Raji (cell line): ENCODE measurements around the gene BLTP1.

Experiments
- POLR2A ChIP-seq: IDR thresholded peaks from 2 replicates; pipeline ENCODE4 v1.6.1; 2011; ENCODE audit warnings: low read depth, low read length, control low read depth; ENCODE audit not compliant: insufficient read depth

Gene BLTP1

DNA sequence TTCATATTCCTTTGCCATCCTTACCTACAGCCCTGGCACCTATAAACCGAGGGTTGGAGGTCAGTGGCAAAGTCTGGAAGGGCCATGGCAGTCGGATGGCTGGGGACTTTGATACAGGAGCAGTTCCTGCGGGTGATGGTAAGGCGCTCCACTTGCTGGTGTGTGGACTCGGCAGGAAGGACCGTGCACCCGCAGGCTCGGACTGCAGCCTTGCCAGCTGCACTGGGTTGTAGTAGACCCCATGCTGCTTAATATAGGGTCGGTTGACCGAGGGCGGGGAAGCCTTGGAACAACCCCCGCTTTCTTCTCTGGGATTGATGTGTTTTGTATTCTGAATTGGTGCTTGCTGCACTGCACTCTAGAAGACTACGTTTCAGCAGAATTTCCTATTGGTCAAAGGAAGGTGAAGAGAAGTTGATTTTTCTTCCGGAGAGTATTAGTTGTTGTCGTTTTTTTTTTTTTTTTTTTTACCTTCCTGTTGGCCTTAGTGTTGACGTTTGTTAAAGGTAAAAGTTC, 638 bp downstream of the BLTP1 start:
- TF ChIP-seq POLR2A, result no peak; the same call in 1 of the 2 replicates

DNA sequence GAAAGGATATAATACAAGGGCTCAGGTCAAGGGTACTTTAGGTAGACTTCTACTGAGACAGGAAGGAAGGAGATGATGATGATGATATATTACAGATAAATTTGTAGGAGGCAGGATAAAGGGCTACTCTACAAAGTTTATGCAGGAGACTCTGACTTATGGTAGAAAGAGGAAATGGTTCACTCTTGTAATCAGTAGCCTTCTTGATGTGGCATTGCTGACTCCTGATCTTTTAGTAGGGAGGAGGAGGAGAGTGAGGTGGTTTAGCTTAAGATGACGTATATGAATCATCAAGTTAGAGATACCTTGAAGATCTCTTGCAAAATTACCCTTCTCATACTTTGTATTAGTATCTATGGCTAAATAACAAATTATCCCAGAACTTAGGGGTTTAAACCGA, 4.7 kb downstream of the BLTP1 start:
- TF ChIP-seq POLR2A, result no peak

DNA sequence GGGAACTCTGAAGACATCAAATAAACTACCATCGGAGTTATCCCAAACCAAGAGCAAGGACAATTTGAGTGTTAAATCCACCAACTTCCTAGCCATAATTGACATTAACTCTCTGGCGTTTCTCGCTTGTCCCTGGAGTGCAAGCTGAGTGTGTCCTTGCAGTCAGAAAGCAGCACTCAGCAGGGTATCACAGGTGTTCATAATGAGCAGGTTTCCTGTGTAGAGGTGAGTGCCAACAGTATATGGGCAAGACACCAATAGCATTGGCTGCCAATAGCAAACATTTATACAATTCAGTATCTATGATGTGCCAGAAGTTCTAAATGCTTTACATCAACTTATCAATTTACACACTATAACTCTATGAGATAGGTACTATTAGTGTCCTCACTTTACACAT, 11.2 kb downstream of the BLTP1 start:
- no peak for TF ChIP-seq POLR2A

DNA sequence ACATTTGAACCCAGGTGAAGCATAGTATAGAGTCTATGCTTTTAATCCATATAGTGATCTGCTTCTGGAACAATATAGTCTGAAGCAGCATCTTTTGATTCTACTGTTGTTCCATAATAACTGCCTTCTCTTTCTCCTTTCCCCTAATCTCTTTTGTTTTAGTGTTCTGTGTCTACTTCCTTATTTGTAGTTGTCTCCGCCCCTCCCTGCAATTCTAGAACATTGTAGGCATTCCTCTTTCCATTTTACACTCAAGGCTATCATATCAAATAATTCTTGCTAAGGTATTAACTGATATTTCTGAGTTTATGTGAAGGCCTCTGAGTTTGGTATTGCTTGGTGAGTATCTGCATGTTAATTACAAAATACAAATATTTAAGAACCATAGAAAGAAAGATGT, 11.6 kb downstream of the BLTP1 start:
- TF ChIP-seq POLR2A, result no peak

DNA sequence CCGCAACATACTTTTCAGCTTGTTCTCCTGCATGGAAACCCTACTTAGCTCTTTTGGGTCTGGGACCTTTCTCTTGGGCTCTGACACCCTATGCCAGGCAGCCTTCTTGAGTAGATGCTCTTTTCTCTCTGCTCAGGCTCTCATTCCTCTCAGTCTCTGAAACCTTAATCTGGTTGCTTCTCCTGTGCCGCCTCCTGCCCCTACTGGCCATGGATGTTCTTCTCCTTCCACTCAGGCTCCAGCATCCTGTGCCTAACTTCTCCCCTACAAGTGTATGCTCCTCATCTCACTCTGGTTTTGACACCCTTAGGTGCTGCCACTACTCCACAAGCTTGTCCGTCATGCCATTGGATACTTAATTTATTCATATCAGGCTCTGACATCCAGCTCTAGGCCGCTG, 15.2 kb downstream of the BLTP1 start:
- no peak for TF ChIP-seq POLR2A

DNA sequence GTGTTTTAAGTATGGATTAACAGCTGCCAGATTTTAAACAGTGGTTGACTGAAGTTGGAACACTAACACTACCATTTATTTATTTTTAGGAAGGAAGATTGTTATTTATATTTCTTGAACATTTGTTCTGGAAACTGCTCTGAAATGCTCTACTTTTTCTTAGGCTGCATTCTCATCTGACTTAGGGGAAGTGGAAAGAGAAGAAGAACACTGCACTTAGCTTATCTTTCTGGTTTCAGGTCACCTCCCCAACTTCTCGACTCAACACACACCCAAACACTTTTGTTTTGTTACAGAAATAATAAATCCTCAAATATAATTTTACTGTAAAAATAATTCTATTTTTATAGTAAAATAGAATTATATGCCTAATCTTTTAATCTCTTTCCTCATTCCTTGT, 18.6 kb downstream of the BLTP1 start:
- no peak for TF ChIP-seq POLR2A

DNA sequence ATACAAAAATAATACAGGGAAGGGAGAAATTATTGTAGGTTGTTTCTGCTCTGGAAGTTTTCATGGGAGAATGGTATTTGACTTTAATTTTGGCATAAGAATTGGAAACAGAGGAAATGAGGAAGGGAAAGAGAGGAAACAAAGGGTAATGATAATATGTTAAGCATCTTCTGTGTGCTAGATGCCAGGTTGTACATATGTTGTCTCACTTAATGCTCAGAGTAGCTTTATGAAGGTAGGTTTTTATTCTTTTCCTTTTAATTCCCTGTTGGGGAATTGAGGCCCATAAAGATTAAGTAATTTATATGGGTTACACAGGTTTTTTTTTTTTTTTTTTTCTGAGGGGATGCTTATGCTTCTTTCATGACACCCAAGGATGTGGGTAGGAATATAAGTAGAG, 19.2 kb downstream of the BLTP1 start:
- TF ChIP-seq POLR2A, result no peak

DNA sequence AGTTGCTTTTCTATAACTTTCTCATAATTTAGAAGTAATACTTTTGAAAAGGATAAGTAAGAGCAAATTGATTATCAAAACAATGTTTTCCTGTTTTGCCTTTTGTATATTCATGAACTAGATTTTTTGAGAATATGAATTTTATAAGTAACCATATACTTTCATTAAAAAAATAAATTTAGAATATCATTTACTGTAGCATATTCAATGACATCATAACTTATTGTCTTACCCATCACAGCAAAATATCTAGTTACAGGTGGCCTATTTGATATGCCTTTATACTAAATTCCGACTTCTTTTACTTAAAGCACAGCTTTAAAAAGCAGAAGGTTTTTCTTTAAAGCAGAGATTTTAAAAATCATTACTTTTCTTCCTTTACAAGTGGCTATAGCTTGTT, 20.1 kb downstream of the BLTP1 start:
- no peak for TF ChIP-seq POLR2A

DNA sequence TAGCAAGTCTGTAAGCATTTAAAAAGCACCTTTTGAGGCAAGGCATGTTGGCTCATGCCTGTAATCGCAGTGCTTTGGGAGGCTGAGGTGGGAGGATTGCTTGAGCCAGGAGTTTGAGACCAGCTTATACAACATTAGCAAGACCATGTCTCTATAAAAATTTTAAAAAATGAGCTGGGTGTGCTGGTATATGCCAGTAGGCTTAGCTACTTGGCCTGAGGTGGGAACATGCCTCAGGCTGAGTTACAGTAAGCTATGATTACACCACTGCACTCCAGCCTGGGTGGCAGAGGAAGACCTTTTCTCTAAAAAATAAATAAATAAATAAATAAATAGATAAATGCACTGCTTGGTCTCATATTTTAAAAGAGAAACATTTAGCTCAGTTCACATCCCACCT, 26.8 kb downstream of the BLTP1 start:
- no peak for TF ChIP-seq POLR2A

DNA sequence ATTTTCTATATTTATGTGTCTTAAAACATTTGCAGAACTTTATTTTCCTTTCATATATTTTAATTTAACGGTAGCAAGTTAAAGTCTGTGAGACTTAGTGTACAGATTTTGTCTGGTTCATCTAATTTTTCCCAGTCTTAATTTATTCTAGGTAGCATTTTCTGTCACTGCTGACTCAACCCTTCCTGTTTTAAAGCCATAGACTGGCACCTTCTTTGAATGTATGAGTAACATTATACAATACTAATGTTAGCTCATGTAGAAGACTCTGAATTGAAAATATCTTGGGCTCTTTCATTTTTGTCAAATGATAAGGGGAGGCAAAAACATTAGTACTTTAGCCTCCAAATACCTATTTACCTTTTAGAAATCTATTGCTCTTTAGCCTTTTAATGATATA, 43.6 kb downstream of the BLTP1 start:
- TF ChIP-seq POLR2A, result no peak
